ENCODE measurements around the gene NRBP1.

Gene NRBP1

GRCh38 chr2:27464443-27464842 lies 36.0 kb downstream of the NRBP1 start:
- Histone ChIP-seq H3K36me3 (ENCODE audit: control insufficient read depth, insufficient read depth, low read length) (peaks cover 6% of the 10 kb centered on the region), H3K27me3 (ENCODE audit: control insufficient read depth, insufficient read depth, low read length) (no peaks in the 10 kb centered on the region), H3K27ac (ENCODE audit: low read depth, low read length) (no peak overlapping the region), H3K4me1 (ENCODE audit: control insufficient read depth, insufficient read depth, low read length) (no peaks in the 10 kb centered on the region), H3K4me3 (ENCODE audit: low read length) (no peak overlapping the region), H3K9ac (ENCODE audit: low read length) (no peak overlapping the region)

GRCh38 chr2:27471961-27472360 lies 43.5 kb downstream of the NRBP1 start:
- H3K4me3 ChIP-seq (ENCODE audit: low read length), result no peak overlapping the region
- no peaks in the 10 kb centered on the region for H3K27me3 ChIP-seq (ENCODE audit: control insufficient read depth, insufficient read depth, low read length)
- no peak overlapping the region for H3K9ac ChIP-seq (ENCODE audit: low read length)
- H3K36me3 ChIP-seq (ENCODE audit: control insufficient read depth, insufficient read depth, low read length), result peaks cover 11% of the 10 kb centered on the region
- H3K4me1 ChIP-seq (ENCODE audit: control insufficient read depth, insufficient read depth, low read length), result no peaks in the 10 kb centered on the region
- H3K27ac ChIP-seq (ENCODE audit: low read depth, low read length), result no peak overlapping the region

- Histone ChIP-seq H3K36me3 (ENCODE audit: control insufficient read depth, insufficient read depth, low read length) (peaks cover 17% of the 10 kb centered on the region), H3K4me1 (ENCODE audit: control insufficient read depth, insufficient read depth, low read length) (peaks cover 5% of the 10 kb centered on the region), H3K27ac (ENCODE audit: low read depth, low read length) (no peak overlapping the region), H3K9ac (ENCODE audit: low read length) (no peak overlapping the region), H3K27me3 (ENCODE audit: control insufficient read depth, insufficient read depth, low read length) (no peaks in the 10 kb centered on the region), H3K4me3 (ENCODE audit: low read length) (no peak overlapping the region)
These were observed 57.1 kb downstream of the NRBP1 start for GRCh38 chr2:27485496-27485895.

GRCh38 chr2:27489118-27489497 lies 60.7 kb downstream of the NRBP1 start:
- H3K9ac ChIP-seq (ENCODE audit: low read length), result peak overlapping the region; percentile 43
- peak overlapping the region; percentile 51 for H3K27ac ChIP-seq (ENCODE audit: low read depth, low read length)
- H3K27me3 ChIP-seq (ENCODE audit: control insufficient read depth, insufficient read depth, low read length), result no peaks in the 10 kb centered on the region
- peaks cover 5% of the 10 kb centered on the region for H3K4me1 ChIP-seq (ENCODE audit: control insufficient read depth, insufficient read depth, low read length)
- H3K4me3 ChIP-seq (ENCODE audit: low read length), result peak overlapping the region; percentile 87
- H3K36me3 ChIP-seq (ENCODE audit: control insufficient read depth, insufficient read depth, low read length), result peaks cover 2% of the 10 kb centered on the region

GRCh38 chr2:27489498-27490397 lies 61.3 kb downstream of the NRBP1 start, which contains the start of gene IFT172:
TSS of gene IFT172 (minus strand) at chr2:27489743. CDS start at chr2:27489653, 90 bp downstream.
- Histone ChIP-seq H3K9ac (ENCODE audit: low read length) (peak within 1 kb of the TSS; percentile 43), H3K4me3 (ENCODE audit: low read length) (peak within 1 kb of the TSS; percentile 87), H3K27me3 (ENCODE audit: control insufficient read depth, insufficient read depth, low read length) (no peaks in the 10 kb centered on the region), H3K4me1 (ENCODE audit: control insufficient read depth, insufficient read depth, low read length) (peaks cover 5% of the 10 kb centered on the region), H3K27ac (ENCODE audit: low read depth, low read length) (peak within 1 kb of the TSS; percentile 51), H3K36me3 (ENCODE audit: control insufficient read depth, insufficient read depth, low read length) (no peaks in the 10 kb centered on the region)
